A549 (cell line): Measurements from ENCODE around the gene CXCL6.
A peak's percentile ranks its signal among the peaks of the same experiment; 100 is the strongest.

Source experiments
- CBX2 ChIP-seq: fragments of 200-600 bp; sonication (generic); IDR thresholded peaks from 2 replicates; pipeline ENCODE4 v1.6.1; 2016; ENCODE audit warnings: low read depth, mild to moderate bottlenecking, borderline replicate concordance
- CHD2 ChIP-seq: fragments of 150-350 bp; IDR thresholded peaks from 2 replicates; pipeline ENCODE4 v1.6.1; 2014; ENCODE audit warnings: low read length; ENCODE audit not compliant: partially characterized antibody
- CTCF ChIP-seq: fragments of >200 bp; sonication (Bioruptor Twin); formaldehyde crosslinking; IDR thresholded peaks from 3 replicates; pipeline ENCODE4 v1.5.1; 2016
- EP300 ChIP-seq, 2 experiments: fragments of >200 bp; sonication (Bioruptor Twin); formaldehyde crosslinking; IDR thresholded peaks; 2 replicates in 1 of 2; 3 replicates in 1 of 2; pipeline ENCODE4 v1.6.1; 2016 to 2017
- ESRRA ChIP-seq: fragments of 150-350 bp; IDR thresholded peaks from 2 replicates; pipeline ENCODE4 v1.6.1; 2014; ENCODE audit warnings: mild to moderate bottlenecking, low read length, borderline replicate concordance
- KDM5A ChIP-seq: fragments of 200-600 bp; sonication (generic); IDR thresholded peaks from 2 replicates; pipeline ENCODE4 v1.6.1; 2016; ENCODE audit warnings: antibody characterized with exemption, mild to moderate bottlenecking
- MAX ChIP-seq: IDR thresholded peaks from 2 replicates; pipeline ENCODE4 v1.6.1; 2012
- NPAS2 ChIP-seq: fragments of 250-450 bp; sonication (Bioruptor Pico); IDR thresholded peaks from 2 replicates; pipeline ENCODE4 v1.8.0; 2022; ENCODE audit warnings: mild to moderate bottlenecking, moderate library complexity, borderline replicate concordance
- POLR2A ChIP-seq: IDR thresholded peaks from 2 replicates; pipeline ENCODE4 v1.6.1; 2012; ENCODE audit warnings: mild to moderate bottlenecking, low read length
- REST ChIP-seq: fragments of 200-600 bp; sonication (generic); IDR thresholded peaks from 2 replicates; pipeline ENCODE4 v1.6.1; 2016; ENCODE audit warnings: antibody characterized with exemption, mild to moderate bottlenecking, moderate library complexity
- RNF2 ChIP-seq: fragments of 200-600 bp; sonication (generic); IDR thresholded peaks from 2 replicates; pipeline ENCODE4 v1.6.1; 2016; ENCODE audit warnings: low read depth, mild to moderate bottlenecking, antibody characterized with exemption, moderate library complexity, borderline replicate concordance
- USF2 ChIP-seq: fragments of 450-650 bp; IDR thresholded peaks from 2 replicates; pipeline ENCODE4 v1.6.1; 2014; ENCODE audit warnings: antibody characterized with exemption
- ZSCAN20 ChIP-seq: fragments of 250-450 bp; sonication (Bioruptor Pico); IDR thresholded peaks from 2 replicates; pipeline ENCODE4 v1.8.0; 2022; ENCODE audit warnings: mild to moderate bottlenecking, moderate library complexity

GRCh38 chr4:73817341-73817740 lies 19.1 kb upstream of the CXCL6 start:
- no peak for TF ChIP-seq NPAS2 (CRISPR knock-in tag)
- TF ChIP-seq CTCF: no peak
- TF ChIP-seq POLR2A: no peak
- TF ChIP-seq REST: peak; percentile 69; the same call in 1 of the 2 replicates
- no peak for TF ChIP-seq MAX
- no peak for TF ChIP-seq EP300 (IDR thresholded peaks at IDR 0.05)
- TF ChIP-seq CBX2: no peak
- TF ChIP-seq ESRRA: no peak
- no peak for TF ChIP-seq ZSCAN20
- no peak for TF ChIP-seq RNF2
- no peak for TF ChIP-seq USF2
- no peak for TF ChIP-seq CHD2
- TF ChIP-seq KDM5A: no peak
